B cell (primary cell): ENCODE data around the gene PAPSS2. TPM values are rescaled to one million over a fixed set of nuclear protein-coding genes. Genes with fewer than 3 reads are reported as not detected.

Experiments used
- ATAC-seq: fragments of 200-7000 bp; cut with Tn5 transposase; one replicate; pipeline ENCODE4 v1.10.0; 2021; ENCODE audit warnings: low read depth, mild to moderate bottlenecking, moderate number of reproducible peaks, moderate library complexity
- CTCF ChIA-PET: fragments of 350-600 bp; sonication (Branson Sonifier 250); formaldehyde crosslinking; loops from one replicate; lab custom pipeline; 2021; ENCODE audit warnings: antibody characterized with exemption, inconsistent platforms; lab: Charles Lee
- POLR2A ChIA-PET: fragments of 350-600 bp; sonication (Branson Sonifier 250); formaldehyde crosslinking; loops from one replicate; lab custom pipeline; 2021; ENCODE audit warnings: antibody characterized with exemption; lab: Charles Lee
- DNase-seq: peaks from one replicate; pipeline ENCODE4 v3.0.0; 2013
- H2AFZ ChIP-seq: 2 replicates; pipeline ENCODE4 v1.6.1; 2012; ENCODE audit warnings: mild to moderate bottlenecking, low read depth, low read length; ENCODE audit not compliant: insufficient read depth, poor library complexity, severe bottlenecking
- H3K27ac ChIP-seq, 2 donors: 1 replicate in 1 of 2; 2 replicates in 1 of 2; pipeline ENCODE4 v1.5.1; 2012 to 2013; ENCODE audit warnings: low read length in 2 of 2, mild to moderate bottlenecking in 2 of 2, moderate library complexity in 1 of 2
- H3K27me3 ChIP-seq, 4 experiments: fragments of 200-600 bp in 1 of 4; sonication (generic) in 1 of 4; replicated peaks in 1 of 4; 1 replicate in 2 of 4; 2 replicates in 2 of 4; pipeline versions ENCODE4 v1.6.1 to v1.7.0; 2013 to 2016; ENCODE audit warnings: low read length in 3 of 4, mild to moderate bottlenecking in 2 of 4, mixed read lengths in 1 of 4, moderate library complexity in 1 of 4; ENCODE audit not compliant: insufficient read depth in 4 of 4, control insufficient read depth in 3 of 4; ENCODE audit errors: control extremely low read depth in 1 of 4
- H3K36me3 ChIP-seq, 2 experiments: replicated peaks in 1 of 2; 1 replicate in 1 of 2; 2 replicates in 1 of 2; pipeline versions ENCODE4 v1.6.1 to v1.7.1; 2013; ENCODE audit warnings: low read length in 1 of 2; ENCODE audit not compliant: insufficient read depth in 2 of 2, control insufficient read depth in 1 of 2; ENCODE audit errors: control extremely low read depth in 1 of 2, extremely low read depth in 1 of 2
- H3K4me1 ChIP-seq, 2 donors: fragments of 200-600 bp in 1 of 2; sonication (generic) in 1 of 2; 1 replicate in 1 of 2; 2 replicates in 1 of 2; pipeline versions ENCODE4 v1.5.1 to v1.6.1; 2013 to 2017; ENCODE audit warnings: low read length in 2 of 2; ENCODE audit not compliant: control insufficient read depth in 2 of 2, insufficient read depth in 2 of 2
- H3K4me2 ChIP-seq: replicated peaks from 2 replicates; pipeline ENCODE3; 2012; ENCODE audit warnings: mild to moderate bottlenecking, low read depth, low read length; ENCODE audit not compliant: poor library complexity, severe bottlenecking
- H3K4me3 ChIP-seq, 5 experiments: fragments of 200-600 bp in 1 of 5; sonication (generic) in 1 of 5; 1 replicate in 3 of 5; 2 replicates in 2 of 5; pipeline versions ENCODE4 v1.5.1 to v1.7.0; 2011 to 2016; ENCODE audit warnings: low read length in 4 of 5, mild to moderate bottlenecking in 4 of 5, low read depth in 2 of 5, control low read depth in 1 of 5, moderate library complexity in 1 of 5; ENCODE audit not compliant: insufficient read depth in 1 of 5; ENCODE audit errors: control extremely low read depth in 1 of 5, extremely low read depth in 1 of 5
- H3K79me2 ChIP-seq: fragments of 200-600 bp; sonication (generic); one replicate; pipeline ENCODE4 v1.6.0; 2016; ENCODE audit warnings: low read length; ENCODE audit not compliant: control insufficient read depth, insufficient read depth
- H3K9ac ChIP-seq: fragments of 200-600 bp; sonication (generic); 2 replicates; pipeline ENCODE4 v1.6.1; 2017; ENCODE audit warnings: mild to moderate bottlenecking, low read length, moderate library complexity
- H3K9me3 ChIP-seq, 3 donors: one replicate each; pipeline versions ENCODE4 v1.6.1 to v1.7.1; 2013; ENCODE audit warnings: low read length in 2 of 3; ENCODE audit not compliant: control insufficient read depth in 2 of 3, insufficient read depth in 1 of 3; ENCODE audit errors: control extremely low read depth in 1 of 3
- H4K20me1 ChIP-seq: 2 replicates; pipeline ENCODE4 v1.6.0; 2012; ENCODE audit warnings: mild to moderate bottlenecking, low read length; ENCODE audit not compliant: insufficient read depth, control insufficient read depth, poor library complexity, severe bottlenecking
- H3K27ac Mint-ChIP-seq: one replicate; pipeline ENCODE4 v1.8.0; 2021; ENCODE audit warnings: mixed read lengths
- H3K27me3 Mint-ChIP-seq: one replicate; pipeline ENCODE4 v1.8.0; 2021; ENCODE audit warnings: mixed read lengths
- H3K4me1 Mint-ChIP-seq: one replicate; pipeline ENCODE4 v1.8.0; 2021; ENCODE audit warnings: mixed read lengths
- H3K4me3 Mint-ChIP-seq: one replicate; pipeline ENCODE4 v1.8.0; 2021; ENCODE audit warnings: mixed read lengths
- H3K9me3 Mint-ChIP-seq: one replicate; pipeline ENCODE4 v1.8.0; 2022; ENCODE audit warnings: mixed read lengths; ENCODE audit not compliant: insufficient read depth
- EZH2 ChIP-seq: IDR thresholded peaks from 2 replicates; pipeline ENCODE4 v1.6.1; 2012; ENCODE audit warnings: borderline replicate concordance, low read depth, mild to moderate bottlenecking, moderate library complexity, low read length; ENCODE audit not compliant: insufficient read depth, poor library complexity, severe bottlenecking
- WGBS: methylation state at CpG from one replicate; pipeline ENCODE4 v1.1.5; 2013; ENCODE audit warnings: missing lambda C conversion rate; ENCODE audit not compliant: insufficient coverage; 5-methylcytosine and 5-hydroxymethylcytosine counted together
- intact Hi-C: fragments of 100-400 bp; cut with micrococcal nuclease; formaldehyde crosslinking; loops from one replicate; pipeline ENCODE4 v1.10.0; 2022
- polyA plus RNA-seq: library from polyadenylated mRNA; depleted of rRNA; stranded (reverse); fragments of >200 nt; gene quantifications from 2 replicates; pipeline ENCODE4 v1.2.3, GENCODE V29; 2012
- total RNA-seq, 2 donors: library from RNA; stranded (reverse); fragments of 120-200 nt in 1 of 2; gene quantifications; 1 replicate in 1 of 2; 2 replicates in 1 of 2; pipeline versions ENCODE4 v1.2.3 to v1.2.4, GENCODE V29; 2013 to 2022
- TF ChIP-seq, protein P1 (sequence below): fragments of 200-600 bp; IDR thresholded peaks from one replicate; pipeline ENCODE4 v1.8.0; 2022; ENCODE audit warnings: antibody characterized with exemption, mild to moderate bottlenecking

The PAPSS2 gene
- total and polyA plus RNA-seq, 2 donors (not counting 1 experiment from before 2014, with no cell fraction given): not detected

DNA sequence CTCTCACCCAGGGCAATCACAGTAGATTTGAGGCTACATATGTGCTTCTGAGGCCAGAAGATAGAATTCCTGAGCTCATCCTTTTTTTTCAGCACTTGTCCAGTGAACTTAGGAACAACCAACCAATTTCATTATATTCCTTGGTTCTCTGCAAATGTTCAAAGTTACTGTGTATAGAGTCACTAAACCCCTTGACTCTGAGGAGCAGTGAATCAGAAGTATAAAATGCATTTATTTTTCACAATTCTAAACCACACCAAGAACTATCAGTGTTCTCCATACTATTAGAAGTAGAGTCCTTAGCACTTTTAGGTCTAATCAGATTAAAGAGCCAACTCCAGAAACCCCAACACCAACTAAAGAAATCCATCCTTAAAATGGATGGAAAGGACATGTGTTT lies 19.6 kb upstream of the PAPSS2 start:
- intact Hi-C loops: no loop called here
- DNase-seq (no peak), ATAC-seq (no peak)
- peaks cover 4% of the 10 kb centered on the region for H3K4me1 Mint-ChIP-seq
- POLR2A ChIA-PET: no interaction called here
- Histone ChIP-seq H3K79me2 (no peaks in the 10 kb centered on the region), H3K27ac (no peak overlapping the region), H3K9ac (no peak overlapping the region), H3K4me1 (peaks cover 0 to 6% of the 10 kb centered on the region in 2 donors), H3K36me3 (no peaks in the 10 kb centered on the region), H2AFZ (no peak overlapping the region), H3K4me3 (no peak overlapping the region), H4K20me1 (no peaks in the 10 kb centered on the region), H3K27me3 (no peaks in the 10 kb centered on the region), H3K4me2 (no peak overlapping the region), H3K9me3 (no peaks in the 10 kb centered on the region)
- TF ChIP-seq EZH2: no peak
- TF ChIP-seq, protein P1, sequence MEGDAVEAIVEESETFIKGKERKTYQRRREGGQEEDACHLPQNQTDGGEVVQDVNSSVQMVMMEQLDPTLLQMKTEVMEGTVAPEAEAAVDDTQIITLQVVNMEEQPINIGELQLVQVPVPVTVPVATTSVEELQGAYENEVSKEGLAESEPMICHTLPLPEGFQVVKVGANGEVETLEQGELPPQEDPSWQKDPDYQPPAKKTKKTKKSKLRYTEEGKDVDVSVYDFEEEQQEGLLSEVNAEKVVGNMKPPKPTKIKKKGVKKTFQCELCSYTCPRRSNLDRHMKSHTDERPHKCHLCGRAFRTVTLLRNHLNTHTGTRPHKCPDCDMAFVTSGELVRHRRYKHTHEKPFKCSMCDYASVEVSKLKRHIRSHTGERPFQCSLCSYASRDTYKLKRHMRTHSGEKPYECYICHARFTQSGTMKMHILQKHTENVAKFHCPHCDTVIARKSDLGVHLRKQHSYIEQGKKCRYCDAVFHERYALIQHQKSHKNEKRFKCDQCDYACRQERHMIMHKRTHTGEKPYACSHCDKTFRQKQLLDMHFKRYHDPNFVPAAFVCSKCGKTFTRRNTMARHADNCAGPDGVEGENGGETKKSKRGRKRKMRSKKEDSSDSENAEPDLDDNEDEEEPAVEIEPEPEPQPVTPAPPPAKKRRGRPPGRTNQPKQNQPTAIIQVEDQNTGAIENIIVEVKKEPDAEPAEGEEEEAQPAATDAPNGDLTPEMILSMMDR: no peak
- H3K4me3 Mint-ChIP-seq: no peak overlapping the region
- CTCF ChIA-PET: no interaction called here
- no peaks in the 10 kb centered on the region for H3K9me3 Mint-ChIP-seq
- no peak overlapping the region for H3K27ac Mint-ChIP-seq
- H3K27me3 Mint-ChIP-seq: no peaks in the 10 kb centered on the region

DNA sequence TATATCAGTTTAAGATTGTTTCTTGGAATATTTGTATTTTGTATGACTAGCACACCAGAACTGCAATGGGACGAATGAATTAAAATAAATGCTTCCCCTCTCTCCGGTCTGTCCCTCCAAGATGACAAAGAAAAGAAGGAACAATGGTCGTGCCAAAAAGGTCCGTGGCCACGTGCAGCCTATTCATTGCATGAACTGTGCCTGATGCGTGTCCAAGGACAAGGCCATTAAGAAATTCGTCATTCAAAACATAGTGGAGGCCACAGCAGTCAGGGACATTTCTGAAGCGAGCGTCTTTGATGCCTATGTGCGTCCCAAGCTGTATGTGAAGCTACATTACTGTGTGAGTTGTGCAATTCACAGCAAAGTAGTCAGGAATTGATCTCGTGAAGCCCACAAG lies 17.2 kb upstream of the PAPSS2 start:
- WGBS: 96% methylated on average over 9 of the region's 11 CpGs

More for the DNA sequence above, 17.2 kb upstream of the PAPSS2 start:
- Histone ChIP-seq H4K20me1 (no peaks in the 10 kb centered on the region), H3K79me2 (no peaks in the 10 kb centered on the region), H3K4me1 (no peaks in the 10 kb centered on the region), H3K36me3 (no peaks in the 10 kb centered on the region), H3K9ac (no peak overlapping the region), H3K27ac (no peak overlapping the region), H3K9me3 (no peaks in the 10 kb centered on the region), H3K27me3 (no peaks in the 10 kb centered on the region), H2AFZ (no peak overlapping the region), H3K4me2 (no peak overlapping the region), H3K4me3 (no peak overlapping the region)
- TF ChIP-seq EZH2: no peak
- TF ChIP-seq, protein P1: no peak
- no peak overlapping the region for H3K4me3 Mint-ChIP-seq
- ATAC-seq: no peak
- no peak for DNase-seq
- no peaks in the 10 kb centered on the region for H3K4me1 Mint-ChIP-seq
- intact Hi-C loops: no loop called here
- H3K27ac Mint-ChIP-seq: no peak overlapping the region
- POLR2A ChIA-PET: no interaction called here
- CTCF ChIA-PET: no interaction called here
- no peaks in the 10 kb centered on the region for H3K9me3 Mint-ChIP-seq
- H3K27me3 Mint-ChIP-seq: no peaks in the 10 kb centered on the region
